GM12801 (cell line): ENCODE results near the gene PHF19.

Experiments used
- CTCF ChIP-seq: IDR thresholded peaks from one replicate; pipeline ENCODE4 v1.5.1; 2011; ENCODE audit warnings: control low read depth; ENCODE audit not compliant: insufficient read length; ENCODE audit errors: extremely low read depth

Gene PHF19

GRCh38 chr9:120877276-120878034 lies 467 bp upstream of the PHF19 start:
- TF ChIP-seq CTCF: no peak

- no peak for TF ChIP-seq CTCF
Observed at GRCh38 chr9:120875954-120876841, 790 bp downstream of the PHF19 start.

- TF ChIP-seq CTCF: no peak
Observed at GRCh38 chr9:120875643-120875953, 1.4 kb downstream of the PHF19 start.

- no peak for TF ChIP-seq CTCF
Observed at GRCh38 chr9:120875195-120875565, 1.8 kb downstream of the PHF19 start.

- TF ChIP-seq CTCF: no peak
Observed at GRCh38 chr9:120874226-120875194, 2.5 kb downstream of the PHF19 start.

- no peak for TF ChIP-seq CTCF
Observed at GRCh38 chr9:120873512-120873911, 3.5 kb downstream of the PHF19 start.
